AG04449 (cell line): ENCODE measurements around the gene NARF.

Experiments used
- CTCF ChIA-PET: fragments of 350-600 bp; formaldehyde crosslinking; extraction: SDS; loops from one replicate; lab custom pipeline; 2021; ENCODE audit warnings: antibody characterized with exemption; lab: Yijun Ruan, JAX
- POLR2A ChIA-PET: fragments of 400-600, 350-600 bp; formaldehyde crosslinking; extraction: SDS; loops from one replicate; lab custom pipeline; 2020; ENCODE audit warnings: antibody characterized with exemption, inconsistent platforms; lab: Yijun Ruan, JAX
- DNase-seq: peaks from one replicate; pipeline ENCODE4 v3.0.0-alpha.2; 2010; ENCODE audit warnings: low read depth, low spot score
- H3K4me3 ChIP-seq: 2 replicates; pipeline ENCODE4 v1.5.1; 2011; ENCODE audit warnings: low read depth, mild to moderate bottlenecking, control low read depth, low read length
- TF ChIP-seq, protein P1 (sequence below): IDR thresholded peaks from one replicate; pipeline ENCODE4 v1.5.1; 2011; ENCODE audit warnings: mild to moderate bottlenecking, moderate library complexity, low read length, control low read depth, inconsistent platforms; ENCODE audit not compliant: insufficient read depth; ENCODE audit errors: missing control alignments

Gene NARF

GRCh38 chr17:82475458-82475857, 16.9 kb downstream of the NARF start:
- DNase-seq = no peak
- POLR2A ChIA-PET = interaction anchor here (2.1 kb wide), 1 partner anchor 17 kb away, joined by 4 read pairs; the partner anchor contains the start of gene NARF
- TF ChIP-seq, protein P1, sequence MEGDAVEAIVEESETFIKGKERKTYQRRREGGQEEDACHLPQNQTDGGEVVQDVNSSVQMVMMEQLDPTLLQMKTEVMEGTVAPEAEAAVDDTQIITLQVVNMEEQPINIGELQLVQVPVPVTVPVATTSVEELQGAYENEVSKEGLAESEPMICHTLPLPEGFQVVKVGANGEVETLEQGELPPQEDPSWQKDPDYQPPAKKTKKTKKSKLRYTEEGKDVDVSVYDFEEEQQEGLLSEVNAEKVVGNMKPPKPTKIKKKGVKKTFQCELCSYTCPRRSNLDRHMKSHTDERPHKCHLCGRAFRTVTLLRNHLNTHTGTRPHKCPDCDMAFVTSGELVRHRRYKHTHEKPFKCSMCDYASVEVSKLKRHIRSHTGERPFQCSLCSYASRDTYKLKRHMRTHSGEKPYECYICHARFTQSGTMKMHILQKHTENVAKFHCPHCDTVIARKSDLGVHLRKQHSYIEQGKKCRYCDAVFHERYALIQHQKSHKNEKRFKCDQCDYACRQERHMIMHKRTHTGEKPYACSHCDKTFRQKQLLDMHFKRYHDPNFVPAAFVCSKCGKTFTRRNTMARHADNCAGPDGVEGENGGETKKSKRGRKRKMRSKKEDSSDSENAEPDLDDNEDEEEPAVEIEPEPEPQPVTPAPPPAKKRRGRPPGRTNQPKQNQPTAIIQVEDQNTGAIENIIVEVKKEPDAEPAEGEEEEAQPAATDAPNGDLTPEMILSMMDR = no peak

GRCh38 chr17:82477934-82478333, 19.4 kb downstream of the NARF start:
- ChIA-PET POLR2A (no interaction called here), CTCF (interaction anchor here (0.5 to 1.5 kb wide), 3 partner anchors 10 to 69 kb away, joined by 3 to 5 read pairs (median 3); no protein-coding TSS in a partner anchor)
- DNase-seq = no peak
- H3K4me3 ChIP-seq = no peak overlapping the region
- TF ChIP-seq, protein P1 = no peak

More at GRCh38 chr17:82475458-82475857, 16.9 kb downstream of the NARF start:
- CTCF ChIA-PET = interaction anchor here (1.8 kb wide), 1 partner anchor 19 kb away, joined by 4 read pairs; no protein-coding TSS in a partner anchor
- H3K4me3 ChIP-seq = no peak overlapping the region

DNA sequence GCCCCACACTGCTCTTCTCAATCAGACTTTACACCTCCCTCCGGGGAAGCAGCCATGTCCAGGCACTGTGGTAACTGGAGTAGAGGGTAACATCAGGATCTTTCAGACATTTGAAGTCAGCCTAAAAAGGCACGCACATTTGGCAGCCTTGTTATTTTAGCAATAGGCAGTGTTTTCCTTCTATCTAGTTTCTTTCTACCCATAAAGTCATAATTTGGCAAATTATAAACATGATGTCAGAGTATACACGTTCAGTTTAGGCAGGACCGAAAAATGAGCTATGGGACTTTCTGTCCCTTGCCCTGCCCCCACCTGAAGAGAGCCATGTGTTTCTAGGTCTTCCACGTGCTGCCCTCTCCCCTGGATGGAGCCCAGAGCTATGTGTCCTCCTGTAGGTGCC, 21.1 kb downstream of the NARF start:
- CTCF ChIA-PET = interaction anchor here (0.6 to 1.5 kb wide), 4 partner anchors 8 to 72 kb away, joined by 3 to 5 read pairs (median 4); no protein-coding TSS in a partner anchor
- POLR2A ChIA-PET = no interaction called here
- TF ChIP-seq, protein P1 = no peak

DNA sequence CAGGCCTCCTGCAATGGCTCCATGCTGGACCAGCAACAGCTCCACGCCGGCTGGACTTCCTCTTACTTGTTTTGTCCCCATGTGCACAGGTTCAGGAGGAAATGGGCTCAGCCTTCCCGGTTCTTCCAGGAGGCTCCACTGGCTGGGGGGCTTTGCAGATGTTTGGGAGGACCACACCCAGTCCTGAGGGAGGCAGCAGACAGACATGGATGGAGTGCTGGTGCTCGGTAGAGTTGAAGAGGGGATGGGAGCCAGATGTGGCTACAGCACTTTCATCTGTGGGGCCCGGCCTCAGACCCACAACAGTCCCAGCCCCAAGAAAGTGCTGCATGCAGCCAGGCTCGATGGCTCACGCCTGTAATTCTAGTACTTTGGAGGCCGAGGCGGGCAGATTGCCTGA, 21.8 kb downstream of the NARF start:
- H3K4me3 ChIP-seq = no peak overlapping the region
- TF ChIP-seq, protein P1 = no peak
- DNase-seq = no peak
- POLR2A ChIA-PET = no interaction called here
- CTCF ChIA-PET = interaction anchor here (0.6 to 1.4 kb wide), 4 partner anchors 14 to 71 kb away, joined by 3 to 5 read pairs (median 3); no protein-coding TSS in a partner anchor

More for the DNA sequence above, 21.1 kb downstream of the NARF start:
- no peak overlapping the region for H3K4me3 ChIP-seq
- DNase-seq = no peak

GRCh38 chr17:82483204-82483660, 24.7 kb downstream of the NARF start:
- DNase-seq = no peak

DNA sequence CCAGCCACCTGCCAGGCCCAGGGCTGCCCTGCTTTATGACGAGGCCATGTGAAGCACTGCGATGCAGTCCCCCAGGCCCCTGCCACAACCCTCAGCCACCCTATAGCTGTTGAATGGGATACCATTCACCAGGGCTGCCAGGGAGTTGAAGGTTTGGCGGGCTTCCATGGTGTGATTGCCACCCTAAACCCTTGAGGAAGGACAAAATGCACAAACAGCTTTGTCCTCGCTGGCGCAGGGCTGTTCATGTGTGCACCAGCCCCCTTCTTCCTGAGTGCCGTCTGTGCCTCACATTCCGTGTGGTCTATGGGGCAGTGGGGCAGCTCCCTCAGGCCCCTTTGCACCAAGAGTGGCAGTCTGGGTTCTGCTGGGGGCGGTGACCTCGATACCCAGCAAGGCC, 25.3 kb downstream of the NARF start:
- CTCF ChIA-PET = no interaction called here
- POLR2A ChIA-PET = no interaction called here
- no peak overlapping the region for H3K4me3 ChIP-seq
- DNase-seq = no peak
- TF ChIP-seq, protein P1 = no peak

More at GRCh38 chr17:82483204-82483660, 24.7 kb downstream of the NARF start:
- TF ChIP-seq, protein P1 = no peak
- ChIA-PET POLR2A (no interaction called here), CTCF (interaction anchor here (0.7 kb wide), 1 partner anchor 11 kb away, joined by 3 read pairs; no protein-coding TSS in a partner anchor)
- no peak overlapping the region for H3K4me3 ChIP-seq
